ENCODE measurements around the gene KRTAP5-1. TPM values are rescaled to one million over a fixed set of nuclear protein-coding genes. Genes with fewer than 3 reads are reported as not detected.

KRTAP5-1 gene
- polyA plus RNA-seq, 1 experiment: not detected

DNA sequence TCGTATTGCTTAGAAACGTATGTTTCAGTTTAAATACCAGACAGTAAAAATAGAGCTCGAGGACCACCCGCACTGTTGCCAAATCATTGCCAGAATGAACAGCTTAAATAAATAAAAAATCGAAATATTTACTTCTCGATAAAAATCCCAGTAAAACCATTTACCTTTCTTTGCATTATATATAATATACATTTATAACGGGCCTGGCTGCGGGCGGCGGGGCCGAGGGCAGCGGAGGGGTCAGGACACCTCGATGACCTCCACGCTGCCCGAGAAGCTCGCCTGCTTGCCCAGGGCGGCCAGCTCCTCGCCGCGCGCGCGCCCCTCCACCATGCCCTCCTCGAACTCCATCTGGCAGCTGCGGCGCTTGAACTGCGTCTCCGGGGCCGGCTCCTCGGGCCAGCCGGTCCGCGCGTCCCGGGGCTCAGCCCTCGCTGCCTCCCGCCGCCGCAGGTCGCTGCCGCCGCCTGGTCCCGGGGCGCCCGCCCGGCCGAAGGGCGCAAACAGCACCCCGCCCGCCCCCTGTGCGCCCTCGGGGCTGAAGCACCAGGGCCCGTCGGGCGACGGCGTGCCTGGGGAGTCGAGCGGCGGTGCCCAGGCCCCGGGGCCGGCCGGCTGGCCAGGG is 28.7 kb downstream of the KRTAP5-1 start:
- DNase-seq (ENCODE audit: low read depth): no peak
- H3K27me3 ChIP-seq (ENCODE audit: control insufficient read depth, insufficient read depth, low read length): no peaks in the 10 kb centered on the region
- H3K4me3 ChIP-seq (ENCODE audit: low read depth, low read length): no peak overlapping the region
- ChIA-PET CTCF (interaction anchor here (1.9 to 6.5 kb wide), 2 partner anchors 10 to 19 kb away, joined by 8 to 62 read pairs; no protein-coding TSS in a partner anchor), POLR2A (no interaction called here)
- TF ChIP-seq, protein P1, sequence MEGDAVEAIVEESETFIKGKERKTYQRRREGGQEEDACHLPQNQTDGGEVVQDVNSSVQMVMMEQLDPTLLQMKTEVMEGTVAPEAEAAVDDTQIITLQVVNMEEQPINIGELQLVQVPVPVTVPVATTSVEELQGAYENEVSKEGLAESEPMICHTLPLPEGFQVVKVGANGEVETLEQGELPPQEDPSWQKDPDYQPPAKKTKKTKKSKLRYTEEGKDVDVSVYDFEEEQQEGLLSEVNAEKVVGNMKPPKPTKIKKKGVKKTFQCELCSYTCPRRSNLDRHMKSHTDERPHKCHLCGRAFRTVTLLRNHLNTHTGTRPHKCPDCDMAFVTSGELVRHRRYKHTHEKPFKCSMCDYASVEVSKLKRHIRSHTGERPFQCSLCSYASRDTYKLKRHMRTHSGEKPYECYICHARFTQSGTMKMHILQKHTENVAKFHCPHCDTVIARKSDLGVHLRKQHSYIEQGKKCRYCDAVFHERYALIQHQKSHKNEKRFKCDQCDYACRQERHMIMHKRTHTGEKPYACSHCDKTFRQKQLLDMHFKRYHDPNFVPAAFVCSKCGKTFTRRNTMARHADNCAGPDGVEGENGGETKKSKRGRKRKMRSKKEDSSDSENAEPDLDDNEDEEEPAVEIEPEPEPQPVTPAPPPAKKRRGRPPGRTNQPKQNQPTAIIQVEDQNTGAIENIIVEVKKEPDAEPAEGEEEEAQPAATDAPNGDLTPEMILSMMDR (IDR thresholded peaks at IDR 0.05; ENCODE audit: insufficient read depth, low read depth, low read length): no peak
- H3K36me3 ChIP-seq (ENCODE audit: control insufficient read depth, insufficient read depth, low read length): peaks cover 1% of the 10 kb centered on the region; the same call in 1 of the 2 replicates

DNA sequence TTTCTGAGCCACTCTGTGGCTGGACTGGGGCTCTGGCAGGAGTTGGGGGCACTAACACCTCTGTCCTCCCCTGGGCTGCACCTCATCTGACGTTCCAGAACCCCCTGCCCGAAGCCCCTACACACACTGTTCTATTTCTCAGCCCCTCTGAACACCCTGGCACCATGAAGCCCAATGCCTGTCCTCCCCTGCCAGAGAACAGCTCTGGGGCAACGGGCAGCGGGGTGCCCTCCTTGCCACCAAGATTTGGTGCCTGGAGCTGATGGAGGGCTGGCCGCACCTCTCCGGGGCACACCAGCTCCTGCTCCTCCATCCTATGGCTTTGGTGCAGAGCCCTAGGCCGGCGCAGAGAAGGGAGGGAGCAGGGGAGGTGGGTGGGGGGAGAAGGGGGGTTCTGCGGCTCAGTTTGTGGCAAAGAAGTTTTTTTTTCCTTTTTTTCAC is 29.4 kb downstream of the KRTAP5-1 start:
- no peak for DNase-seq (ENCODE audit: low read depth)
- TF ChIP-seq, protein P1 (IDR thresholded peaks at IDR 0.05; ENCODE audit: insufficient read depth, low read depth, low read length): no peak
- Histone ChIP-seq H3K4me3 (ENCODE audit: low read depth, low read length) (no peak overlapping the region), H3K36me3 (ENCODE audit: control insufficient read depth, insufficient read depth, low read length) (peaks cover 1% of the 10 kb centered on the region; the same call in 1 of the 2 replicates), H3K27me3 (ENCODE audit: control insufficient read depth, insufficient read depth, low read length) (no peaks in the 10 kb centered on the region)
- ChIA-PET CTCF (interaction anchor here (1.0 to 6.5 kb wide), 3 partner anchors 10 to 39 kb away, joined by 3 to 62 read pairs (median 8); no protein-coding TSS in a partner anchor), POLR2A (no interaction called here)

DNA sequence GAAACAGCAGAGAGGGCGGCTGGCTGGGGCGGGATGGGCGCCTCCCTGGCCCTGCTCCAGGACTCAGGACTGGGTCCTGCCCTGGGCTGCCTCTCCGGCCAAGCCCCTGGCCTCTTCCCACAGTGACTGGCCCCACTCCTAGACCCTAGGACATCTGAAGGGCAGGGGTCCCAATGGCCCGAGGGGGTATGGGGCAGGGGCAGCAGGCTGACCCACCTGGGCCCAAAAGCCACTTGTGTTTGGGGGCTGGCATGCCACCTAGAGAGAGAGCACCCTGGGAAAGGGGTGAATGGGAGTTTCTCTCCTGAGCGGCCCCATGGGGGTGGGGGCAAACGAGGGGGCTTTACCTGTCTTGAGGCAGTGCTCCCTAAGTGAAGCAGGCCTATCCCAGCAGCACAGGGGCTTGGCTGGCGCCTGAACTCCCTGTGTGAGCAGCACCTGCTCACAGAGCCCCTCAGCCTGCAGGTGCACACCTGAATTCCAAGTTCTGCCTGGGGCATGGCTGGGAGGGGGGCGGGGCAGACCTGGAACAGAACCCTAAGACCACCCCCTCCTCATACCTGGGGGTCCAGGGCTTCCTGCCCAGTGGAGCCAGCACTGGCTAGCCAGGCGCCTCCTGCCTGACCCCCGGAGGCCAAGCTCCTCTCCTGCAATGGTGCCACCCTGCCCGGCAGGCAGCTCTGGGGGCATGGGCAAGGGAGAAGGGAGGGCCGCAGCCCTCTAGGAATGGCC is 29.9 kb downstream of the KRTAP5-1 start:
- Histone ChIP-seq H3K4me3 (ENCODE audit: low read depth, low read length) (no peak overlapping the region), H3K36me3 (ENCODE audit: control insufficient read depth, insufficient read depth, low read length) (peaks cover 1% of the 10 kb centered on the region; the same call in 1 of the 2 replicates), H3K27me3 (ENCODE audit: control insufficient read depth, insufficient read depth, low read length) (no peaks in the 10 kb centered on the region; the same call in 1 of the 2 replicates)
- no peak for DNase-seq (ENCODE audit: low read depth)
- POLR2A ChIA-PET: no interaction called here
- CTCF ChIA-PET: interaction anchor here (1.0 to 6.5 kb wide), 3 partner anchors 9 to 40 kb away, joined by 3 to 62 read pairs (median 8); no protein-coding TSS in a partner anchor
- TF ChIP-seq, protein P1 (IDR thresholded peaks at IDR 0.05; ENCODE audit: insufficient read depth, low read depth, low read length): no peak

DNA sequence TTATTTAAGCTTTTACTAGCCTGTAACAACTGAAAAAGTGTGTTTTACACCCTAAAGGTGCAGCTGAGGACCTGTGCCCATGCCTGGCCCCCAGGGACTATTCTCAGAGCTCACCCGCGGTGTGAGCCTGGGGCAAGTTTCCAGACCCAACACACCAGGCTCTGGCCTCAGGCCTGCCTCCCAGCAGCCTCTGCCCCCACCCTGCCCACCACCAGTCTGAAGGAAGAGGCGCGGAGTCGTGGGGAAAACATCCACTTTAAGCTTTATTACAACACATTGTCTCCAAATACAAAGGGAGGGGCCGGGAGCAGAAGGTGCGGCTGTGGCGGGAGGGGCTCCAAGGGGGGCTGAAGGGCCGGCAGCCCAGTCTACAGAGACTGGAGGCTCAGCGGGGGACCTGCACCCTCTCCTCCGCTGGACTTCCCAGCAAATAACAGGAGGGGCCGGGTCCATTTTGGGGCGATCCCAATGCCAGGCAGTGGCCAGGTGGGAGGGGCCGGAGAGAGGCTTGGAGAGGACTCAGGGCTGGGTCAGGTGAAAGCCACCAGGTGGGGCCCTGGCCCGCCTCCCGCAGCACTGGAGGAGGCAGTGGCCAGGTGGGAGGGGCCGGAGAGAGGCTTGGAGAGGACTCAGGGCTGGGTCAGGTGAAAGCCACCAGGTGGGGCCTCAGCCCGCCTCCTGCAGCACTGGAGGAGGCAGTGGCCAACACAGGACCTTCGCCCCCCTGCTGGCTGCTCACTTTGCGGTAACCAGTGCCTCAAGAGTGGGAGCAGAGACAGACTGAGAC is 31.1 kb downstream of the KRTAP5-1 start:
- Histone ChIP-seq H3K27me3 (ENCODE audit: control insufficient read depth, insufficient read depth, low read length) (peaks cover 2% of the 10 kb centered on the region; the same call in 1 of the 2 replicates), H3K36me3 (ENCODE audit: control insufficient read depth, insufficient read depth, low read length) (peaks cover 1% of the 10 kb centered on the region; the same call in 1 of the 2 replicates), H3K4me3 (ENCODE audit: low read depth, low read length) (no peak overlapping the region)
- POLR2A ChIA-PET: no interaction called here
- CTCF ChIA-PET: interaction anchor here (1.5 to 2.6 kb wide), 2 partner anchors 13 to 21 kb away, joined by 5 to 22 read pairs; no protein-coding TSS in a partner anchor
- TF ChIP-seq, protein P1 (IDR thresholded peaks at IDR 0.05; ENCODE audit: insufficient read depth, low read depth, low read length): no peak
- no peak for DNase-seq (ENCODE audit: low read depth)
